ENCODE results near the gene AQP12A.

DNA sequence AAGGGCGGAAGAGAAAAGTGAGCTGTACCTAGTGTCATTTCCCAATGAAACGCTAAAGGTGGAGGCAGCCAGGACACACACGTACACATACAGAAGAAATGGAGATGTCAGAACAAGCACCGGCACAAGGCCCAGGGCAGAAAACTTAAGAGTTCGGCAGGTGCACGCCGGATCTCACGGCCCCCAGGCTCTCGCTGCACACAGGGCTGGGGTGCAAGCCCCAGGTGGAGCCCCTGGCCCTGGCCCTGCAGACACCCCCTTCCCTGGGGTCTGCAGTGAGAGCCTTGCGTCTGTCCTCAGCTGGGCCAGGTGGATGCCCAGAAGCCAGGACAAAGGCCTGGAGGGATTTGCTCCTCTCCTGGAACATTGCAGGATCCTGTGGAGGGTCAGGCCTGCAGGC lies 36.7 kb downstream of the AQP12A start:
- TF ChIP-seq, protein P1, sequence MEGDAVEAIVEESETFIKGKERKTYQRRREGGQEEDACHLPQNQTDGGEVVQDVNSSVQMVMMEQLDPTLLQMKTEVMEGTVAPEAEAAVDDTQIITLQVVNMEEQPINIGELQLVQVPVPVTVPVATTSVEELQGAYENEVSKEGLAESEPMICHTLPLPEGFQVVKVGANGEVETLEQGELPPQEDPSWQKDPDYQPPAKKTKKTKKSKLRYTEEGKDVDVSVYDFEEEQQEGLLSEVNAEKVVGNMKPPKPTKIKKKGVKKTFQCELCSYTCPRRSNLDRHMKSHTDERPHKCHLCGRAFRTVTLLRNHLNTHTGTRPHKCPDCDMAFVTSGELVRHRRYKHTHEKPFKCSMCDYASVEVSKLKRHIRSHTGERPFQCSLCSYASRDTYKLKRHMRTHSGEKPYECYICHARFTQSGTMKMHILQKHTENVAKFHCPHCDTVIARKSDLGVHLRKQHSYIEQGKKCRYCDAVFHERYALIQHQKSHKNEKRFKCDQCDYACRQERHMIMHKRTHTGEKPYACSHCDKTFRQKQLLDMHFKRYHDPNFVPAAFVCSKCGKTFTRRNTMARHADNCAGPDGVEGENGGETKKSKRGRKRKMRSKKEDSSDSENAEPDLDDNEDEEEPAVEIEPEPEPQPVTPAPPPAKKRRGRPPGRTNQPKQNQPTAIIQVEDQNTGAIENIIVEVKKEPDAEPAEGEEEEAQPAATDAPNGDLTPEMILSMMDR (IDR thresholded peaks at IDR 0.05; ENCODE audit: insufficient read depth, low read length, poor library complexity, severe bottlenecking): no peak
- no peak for TF ChIP-seq EZH2phosphoT487 (conservative IDR thresholded peaks at IDR 0.05; ENCODE audit: low read length)
